Duodenal mucosa (tissue), 2 donors: ENCODE results near the gene SLC16A12.
"Not testable (repeated sequence)": the region's sequence is repeated elsewhere in the genome, so short reads cannot be mapped to it uniquely, and the experiment has no call there.

Source experiments
- H3K27ac ChIP-seq: one replicate; pipeline ENCODE4 v1.7.0; 2013; ENCODE audit warnings: low read depth, low read length
- H3K27me3 ChIP-seq, 2 donors: one replicate each; pipeline ENCODE4 v1.7.0; 2013; ENCODE audit warnings: low read length in 2 of 2, control low read depth in 1 of 2; ENCODE audit not compliant: insufficient read depth in 2 of 2, control insufficient read depth in 1 of 2
- H3K36me3 ChIP-seq, 2 donors: one replicate each; pipeline ENCODE4 v1.7.0; 2013; ENCODE audit warnings: low read length in 2 of 2, control low read depth in 1 of 2; ENCODE audit not compliant: insufficient read depth in 2 of 2, control insufficient read depth in 1 of 2
- H3K4me1 ChIP-seq, 2 donors: one replicate each; pipeline ENCODE4 v1.7.0; 2013; ENCODE audit warnings: low read length in 2 of 2, control low read depth in 1 of 2; ENCODE audit not compliant: insufficient read depth in 2 of 2, control insufficient read depth in 1 of 2
- H3K4me3 ChIP-seq, 2 donors: one replicate each; pipeline ENCODE4 v1.7.0; 2013; ENCODE audit warnings: low read length in 2 of 2, low read depth in 1 of 2
- H3K9ac ChIP-seq, 2 donors: one replicate each; pipeline ENCODE4 v1.7.0; 2013; ENCODE audit warnings: low read length in 2 of 2, low read depth in 1 of 2
- H3K9me3 ChIP-seq, 2 donors: one replicate each; pipeline ENCODE4 v1.7.0; 2013; ENCODE audit warnings: low read length in 2 of 2, control low read depth in 1 of 2; ENCODE audit not compliant: control insufficient read depth in 1 of 2

Gene SLC16A12

DNA sequence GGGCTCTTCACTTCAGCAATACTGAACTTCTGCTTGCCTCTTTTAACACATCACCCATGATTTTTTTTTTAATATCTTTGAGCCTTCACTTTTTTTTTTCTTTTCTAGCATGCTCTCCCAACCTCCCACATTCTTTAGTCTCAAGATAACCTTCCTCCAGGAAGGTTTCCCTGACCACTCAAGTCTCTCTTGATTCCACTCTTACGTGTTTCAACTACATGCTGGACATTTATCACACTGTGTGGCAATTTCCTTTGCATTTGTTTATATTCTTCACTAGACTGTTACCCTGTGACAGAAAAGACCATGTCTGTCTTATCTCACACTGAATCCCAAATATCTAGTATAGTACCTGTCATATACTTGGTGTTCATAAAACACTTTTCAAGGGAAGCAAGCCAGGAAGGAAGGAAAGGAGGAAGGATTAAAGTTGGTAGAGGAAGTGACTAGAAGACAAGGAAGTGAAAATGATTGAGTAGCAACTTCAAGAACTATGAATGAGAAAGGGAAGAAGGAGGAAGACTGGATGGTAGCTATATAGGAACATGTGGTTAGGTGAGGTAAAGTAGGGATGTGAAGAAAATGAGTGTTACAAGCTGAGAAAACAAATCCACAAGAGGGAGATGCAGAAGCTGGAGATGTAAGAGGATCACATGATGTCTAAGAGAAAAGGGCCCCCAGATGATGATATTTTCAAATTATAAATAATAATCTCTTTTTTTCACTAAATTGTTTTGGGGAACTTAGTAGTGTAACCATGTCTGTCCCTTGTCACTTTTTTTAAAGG is 80.6 kb downstream of the SLC16A12 start:
- Histone ChIP-seq H3K4me1 (peaks cover 0 to 3% of the 10 kb centered on the region in 2 donors), H3K4me3 (no peak overlapping the region), H3K36me3 (no peaks in the 10 kb centered on the region), H3K27ac (no peak overlapping the region), H3K27me3 (no peaks in the 10 kb centered on the region), H3K9me3 (no peaks in the 10 kb centered on the region), H3K9ac (no peak overlapping the region)

DNA sequence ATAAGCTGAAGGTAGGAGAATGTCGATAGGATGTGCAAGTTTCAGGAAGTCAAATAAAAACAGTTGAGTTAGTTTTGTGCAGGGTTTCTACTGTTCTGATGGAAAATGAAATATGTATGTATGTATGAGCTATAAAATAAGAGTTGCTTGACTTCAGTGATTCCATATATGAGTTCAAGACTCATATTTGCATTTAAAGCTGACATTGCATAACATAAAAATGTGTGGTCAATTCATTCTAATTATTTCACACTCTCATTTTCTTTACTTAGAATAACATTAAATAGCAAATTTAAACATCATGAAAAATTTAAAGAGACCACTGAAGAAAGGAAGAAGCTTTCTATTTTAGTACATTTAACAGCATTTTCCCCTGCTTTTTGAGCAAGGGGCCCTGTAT is 83.2 kb downstream of the SLC16A12 start:
- Histone ChIP-seq H3K9me3 (no peaks in the 10 kb centered on the region), H3K27me3 (no peaks in the 10 kb centered on the region), H3K27ac (no peak overlapping the region), H3K9ac (no peak overlapping the region), H3K4me3 (no peak overlapping the region), H3K4me1 (peaks cover 0 to 3% of the 10 kb centered on the region in 2 donors), H3K36me3 (no peaks in the 10 kb centered on the region)

DNA sequence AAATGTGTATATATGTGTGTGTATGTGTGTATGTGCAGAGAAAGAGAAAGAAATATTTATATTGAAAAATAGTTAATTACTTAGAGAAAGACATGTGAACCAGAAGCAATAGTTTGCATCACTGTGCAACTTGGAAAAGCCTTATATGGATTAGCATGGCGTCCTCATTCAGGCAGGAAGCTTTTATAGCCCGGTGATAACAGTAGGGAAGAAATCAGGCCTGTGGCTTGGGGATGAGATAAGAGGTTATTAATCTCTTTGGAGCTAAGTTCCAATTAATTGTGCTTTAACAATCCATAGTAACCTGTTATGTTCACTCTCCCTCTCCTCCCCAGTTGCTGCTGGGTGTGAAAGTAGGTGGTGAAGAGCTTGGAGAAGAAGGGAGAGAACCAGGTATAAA is 84.5 kb downstream of the SLC16A12 start:
- peaks cover 0 to 3% of the 10 kb centered on the region in 2 donors for H3K4me1 ChIP-seq
- H3K36me3 ChIP-seq: no peaks in the 10 kb centered on the region
- no peak overlapping the region for H3K9ac ChIP-seq
- H3K27me3 ChIP-seq: no peaks in the 10 kb centered on the region
- no peak overlapping the region for H3K4me3 ChIP-seq
- no peak overlapping the region for H3K27ac ChIP-seq
- no peaks in the 10 kb centered on the region for H3K9me3 ChIP-seq

DNA sequence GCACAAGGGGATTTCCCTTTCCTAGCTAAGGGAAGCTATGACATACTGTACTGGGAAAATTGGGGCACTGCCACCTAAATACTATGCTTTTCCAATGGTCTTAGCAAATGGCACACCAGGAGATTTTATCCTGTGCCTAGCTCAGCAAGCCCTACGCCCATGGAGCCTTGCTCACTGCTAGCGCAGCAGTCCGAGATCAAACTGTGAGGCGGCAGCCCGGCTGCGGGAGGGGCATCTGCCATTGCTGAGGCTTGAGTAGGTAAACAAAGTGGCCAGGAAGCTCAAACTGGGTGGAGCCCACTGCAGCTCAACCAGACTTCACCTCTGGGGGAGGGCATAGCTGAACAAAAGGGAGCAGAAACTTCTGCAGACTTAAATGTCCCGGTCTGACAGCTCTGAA is 90.6 kb downstream of the SLC16A12 start:
- H3K4me3 ChIP-seq, H3K4me1 ChIP-seq, H3K27me3 ChIP-seq, H3K9me3 ChIP-seq, H3K9ac ChIP-seq, H3K36me3 ChIP-seq, H3K27ac ChIP-seq: not testable (repeated sequence)

DNA sequence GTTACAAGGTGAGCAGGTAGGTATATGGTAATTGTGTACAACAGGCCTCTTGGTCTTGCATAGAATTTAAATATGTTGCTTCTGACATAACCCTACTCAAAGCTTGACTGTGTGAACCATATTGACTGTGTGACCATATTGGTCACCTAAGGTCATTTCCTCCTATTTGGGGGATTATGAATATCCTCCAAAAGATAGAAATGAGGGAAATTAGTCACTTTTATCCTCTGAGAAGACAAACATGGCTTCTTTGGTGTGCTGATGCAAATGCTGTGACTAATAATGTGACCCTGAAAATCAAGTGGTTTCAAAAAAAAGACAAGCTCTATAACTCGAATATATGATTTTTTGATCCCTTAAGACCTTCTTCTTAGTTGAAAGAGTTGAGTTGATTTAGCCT is 93.1 kb downstream of the SLC16A12 start:
- no peak overlapping the region for H3K4me3 ChIP-seq
- no peaks in the 10 kb centered on the region for H3K36me3 ChIP-seq
- H3K9ac ChIP-seq: no peak overlapping the region
- H3K4me1 ChIP-seq: no peaks in the 10 kb centered on the region
- H3K9me3 ChIP-seq: no peaks in the 10 kb centered on the region
- no peak overlapping the region for H3K27ac ChIP-seq
- peaks cover 0 to 3% of the 10 kb centered on the region in 2 donors for H3K27me3 ChIP-seq

DNA sequence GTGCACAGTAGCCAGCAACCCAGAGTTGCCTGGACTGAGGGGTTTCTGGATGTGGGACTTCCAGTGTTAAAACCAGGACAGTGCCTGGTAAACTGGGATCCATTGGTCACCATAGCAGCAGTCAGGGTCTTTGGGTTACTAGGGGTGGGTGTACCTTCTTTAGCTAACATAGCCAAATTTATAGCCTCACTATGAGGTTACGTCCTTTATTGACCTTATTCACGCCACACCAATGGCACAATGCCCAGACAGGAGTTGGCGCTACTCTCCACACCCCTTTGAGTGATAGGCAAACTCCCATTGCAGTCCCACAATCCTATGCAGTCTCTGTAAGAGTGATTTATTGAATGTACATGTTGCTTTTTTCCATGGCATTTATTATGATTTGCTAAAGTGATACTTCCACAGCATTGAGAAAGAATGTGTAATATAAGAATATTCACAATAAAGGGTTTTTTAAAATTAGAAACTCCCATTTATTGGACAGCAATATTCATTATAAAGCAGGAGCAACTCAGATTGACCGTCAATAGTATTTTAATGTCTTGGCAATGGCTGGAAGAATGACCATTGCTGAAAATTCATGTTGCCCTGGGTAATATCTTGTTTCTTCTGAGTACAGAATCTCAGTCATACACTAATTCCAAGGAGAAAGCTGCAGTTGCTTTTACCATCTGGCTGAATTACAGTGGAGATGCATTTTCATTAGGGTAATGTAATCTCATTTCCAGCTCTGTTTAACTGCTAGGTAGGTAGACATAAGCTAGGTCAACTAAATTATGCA is 95.0 kb downstream of the SLC16A12 start:
- H3K27ac ChIP-seq: no peak overlapping the region
- no peak overlapping the region for H3K4me3 ChIP-seq
- no peaks in the 10 kb centered on the region for H3K36me3 ChIP-seq
- no peak overlapping the region for H3K9ac ChIP-seq
- peaks cover 0 to 3% of the 10 kb centered on the region in 2 donors for H3K27me3 ChIP-seq
- no peaks in the 10 kb centered on the region for H3K4me1 ChIP-seq
- no peaks in the 10 kb centered on the region for H3K9me3 ChIP-seq

DNA sequence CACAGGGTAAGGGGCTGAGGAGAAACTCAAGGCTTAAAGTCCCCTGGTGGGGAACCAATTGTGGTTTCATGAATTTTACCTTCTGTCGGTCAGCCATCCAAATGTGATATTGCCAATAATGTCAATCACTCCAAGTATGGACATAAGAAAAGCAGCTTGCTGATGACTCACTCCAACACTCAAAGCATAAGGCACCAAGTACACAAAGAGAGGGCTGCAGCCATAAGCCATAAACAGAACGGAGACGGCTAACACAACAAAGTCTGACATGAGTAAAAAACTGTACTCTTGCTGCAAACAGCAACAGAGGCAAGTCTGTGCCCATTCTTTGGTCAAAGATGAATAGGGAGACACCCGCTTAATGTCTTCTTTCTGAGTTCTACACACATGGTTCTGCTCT is 96.9 kb downstream of the SLC16A12 start:
- H3K4me1 ChIP-seq: no peaks in the 10 kb centered on the region
- H3K9me3 ChIP-seq: no peaks in the 10 kb centered on the region
- no peak overlapping the region for H3K27ac ChIP-seq
- peaks cover 0 to 3% of the 10 kb centered on the region in 2 donors for H3K27me3 ChIP-seq
- H3K36me3 ChIP-seq: no peaks in the 10 kb centered on the region
- H3K4me3 ChIP-seq: no peak overlapping the region
- H3K9ac ChIP-seq: no peak overlapping the region

DNA sequence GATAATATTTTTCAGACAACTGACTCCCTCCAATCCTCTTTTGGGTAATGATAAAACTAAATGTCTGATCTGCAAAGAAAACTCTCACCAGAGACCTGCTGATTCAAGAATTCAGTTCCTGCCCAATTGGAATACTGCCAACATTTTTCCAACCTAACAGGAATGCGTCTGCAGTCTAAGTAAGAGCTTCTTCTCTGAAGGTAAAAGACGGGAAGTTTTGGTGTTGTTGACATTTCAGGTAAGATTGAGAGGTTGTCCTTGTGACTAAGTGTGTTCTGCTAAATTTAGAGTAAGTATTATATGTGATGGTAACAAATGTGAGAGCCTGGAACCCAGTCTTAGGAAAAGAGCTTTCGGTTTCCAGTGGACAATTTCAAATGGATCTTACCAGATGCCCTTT is 103.4 kb downstream of the SLC16A12 start:
- H3K9me3 ChIP-seq: no peaks in the 10 kb centered on the region
- no peaks in the 10 kb centered on the region for H3K27me3 ChIP-seq
- no peaks in the 10 kb centered on the region for H3K36me3 ChIP-seq
- H3K27ac ChIP-seq: no peak overlapping the region
- no peaks in the 10 kb centered on the region for H3K4me1 ChIP-seq
- no peak overlapping the region for H3K4me3 ChIP-seq
- no peak overlapping the region for H3K9ac ChIP-seq

DNA sequence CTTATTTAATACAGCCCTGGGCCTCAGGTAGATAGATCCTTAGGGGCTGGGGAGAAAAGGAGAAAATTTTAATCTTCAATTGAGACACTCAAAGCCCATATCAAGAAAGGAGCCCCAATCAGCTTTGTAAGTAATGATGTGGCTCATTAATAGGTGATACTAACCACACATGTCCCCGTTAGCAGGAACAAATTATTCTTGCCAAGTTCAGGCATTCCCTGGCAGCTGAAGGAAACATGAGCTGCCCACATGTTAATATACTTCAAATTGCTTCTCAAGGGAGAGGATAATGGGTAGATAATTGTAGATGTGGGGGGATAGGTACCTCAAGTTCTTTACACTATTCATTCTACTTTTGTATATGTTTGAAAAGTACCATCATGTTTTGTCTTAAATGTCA is 106.5 kb downstream of the SLC16A12 start:
- H3K4me1 ChIP-seq: peaks cover 0 to 9% of the 10 kb centered on the region in 2 donors
- no peaks in the 10 kb centered on the region for H3K9me3 ChIP-seq
- no peak overlapping the region for H3K9ac ChIP-seq
- H3K36me3 ChIP-seq: no peaks in the 10 kb centered on the region
- no peak overlapping the region for H3K4me3 ChIP-seq
- no peaks in the 10 kb centered on the region for H3K27me3 ChIP-seq
- no peak overlapping the region for H3K27ac ChIP-seq

DNA sequence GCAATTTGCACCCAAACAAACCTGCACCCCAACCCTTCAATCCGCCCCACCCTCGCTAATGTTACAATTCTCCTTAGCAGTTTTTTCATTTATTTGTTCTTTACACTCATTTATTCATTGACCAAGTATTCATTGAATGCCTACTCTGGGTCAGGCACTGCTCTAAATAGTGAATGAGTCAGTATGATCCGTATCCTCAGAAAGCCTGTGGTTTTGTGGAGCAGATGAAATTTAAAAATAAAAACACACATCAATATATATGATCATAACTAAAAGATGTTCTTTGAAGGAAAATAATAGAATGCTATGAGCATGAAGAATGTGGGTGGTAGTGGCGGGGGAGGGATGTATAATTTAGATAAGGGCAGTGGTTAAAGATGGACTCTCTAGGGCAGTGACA is 107.8 kb downstream of the SLC16A12 start:
- Histone ChIP-seq H3K9me3 (no peaks in the 10 kb centered on the region), H3K4me1 (peaks cover 0 to 9% of the 10 kb centered on the region in 2 donors), H3K4me3 (no peak overlapping the region), H3K27ac (no peak overlapping the region), H3K27me3 (no peaks in the 10 kb centered on the region), H3K9ac (no peak overlapping the region), H3K36me3 (no peaks in the 10 kb centered on the region)
